Activated CD8-positive, alpha-beta memory T cell treated with anti-CD3 and anti-CD28 coated beads for 1 hour (primary cell): ENCODE data around the gene HPCAL4.

ENCODE experiments used
- DNase-seq, 2 donors: peaks; one replicate each; pipeline ENCODE4 v3.0.0-alpha.2; 2020; ENCODE audit warnings: low read depth in 1 of 2; ENCODE audit errors: extremely low read depth in 1 of 2

HPCAL4 gene

DNA sequence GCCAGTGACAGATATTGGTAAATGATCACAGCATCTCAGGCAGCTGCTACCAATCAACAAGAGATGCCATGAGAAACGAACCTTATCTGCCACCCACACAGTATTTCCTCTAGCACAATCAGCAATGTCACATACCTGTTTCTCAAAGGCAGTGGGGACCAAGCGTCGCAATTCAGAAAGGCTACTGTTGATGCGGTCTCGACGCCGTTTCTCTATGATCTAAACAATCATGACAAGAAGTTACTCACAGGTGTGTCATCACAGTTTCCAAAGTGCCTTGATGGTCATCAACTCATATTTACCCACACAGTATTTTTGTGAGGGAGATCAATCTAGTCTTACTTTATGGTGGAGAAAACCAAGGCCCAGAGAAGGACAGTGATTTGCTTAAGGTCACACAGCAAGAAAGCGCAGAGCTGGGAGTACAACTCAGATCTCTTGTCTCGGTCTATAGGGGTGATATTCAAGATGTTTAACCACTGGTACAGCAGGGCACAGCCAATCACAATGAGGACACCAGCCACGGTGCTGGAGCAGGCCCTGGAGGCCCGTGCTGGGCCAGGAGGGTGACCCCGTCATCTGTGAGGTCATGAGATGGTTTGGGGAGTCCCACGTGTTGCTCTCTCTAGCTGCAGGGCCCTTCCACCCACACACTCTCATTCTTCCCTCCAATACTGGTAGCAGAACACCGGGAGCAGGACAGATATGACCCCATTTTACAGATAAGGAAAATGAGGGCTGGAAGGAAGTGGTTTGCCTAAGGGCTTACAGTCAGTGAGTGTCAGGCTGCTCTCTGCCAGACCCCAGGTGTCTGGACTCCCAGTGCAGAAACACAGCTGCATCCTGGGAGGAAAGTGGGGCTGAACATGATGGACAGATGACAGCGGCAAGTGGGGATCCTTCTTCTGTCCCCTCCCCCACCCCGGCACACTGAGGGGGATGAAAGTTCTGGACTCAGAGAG lies 59.6 kb downstream of the HPCAL4 start:
- DNase-seq, result no peak

DNA sequence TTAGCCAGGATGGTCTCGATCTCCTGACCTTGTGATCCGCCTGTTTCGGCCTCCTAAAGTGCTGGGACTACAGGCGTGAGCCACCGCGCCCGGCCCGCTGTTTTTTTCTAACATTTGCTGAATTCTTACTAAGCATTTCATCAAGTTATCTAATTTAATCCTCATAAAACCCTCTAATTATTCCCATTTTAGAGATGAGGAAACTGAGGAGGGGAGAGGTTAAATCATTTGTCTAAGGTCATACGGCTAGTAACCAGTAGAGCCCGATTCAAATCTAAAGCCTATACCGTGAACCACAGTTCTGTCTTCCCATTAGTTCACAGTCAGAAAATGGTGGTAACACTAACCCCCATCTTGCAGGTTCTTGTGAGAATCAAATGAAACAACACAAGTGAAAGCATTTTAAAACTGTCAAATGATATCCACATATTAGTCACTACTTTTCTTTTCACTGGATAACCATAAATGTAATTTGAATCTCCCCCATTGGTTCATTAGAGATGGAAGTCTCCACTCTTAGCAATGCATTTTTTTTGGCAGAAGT lies 62.4 kb downstream of the HPCAL4 start:
- DNase-seq, result no peak
